ENCODE measurements around the gene PPP2R5E.

- no peak for TF ChIP-seq POLR2A (IDR thresholded peaks at IDR 0.05; ENCODE audit: low read depth)
- TF ChIP-seq CTCF (IDR thresholded peaks at IDR 0.05): no peak
Observed at GRCh38 chr14:63501429-63501828, 41.7 kb downstream of the PPP2R5E start.
